Fibroblast of skin of scalp (primary cell): ENCODE results near the gene TMEM238L.

Source experiments
- DNase-seq: peaks from one replicate; pipeline ENCODE4 v3.0.0-alpha.2; 2013

TMEM238L gene

GRCh38 chr17:10804546-10804945, 647 bp upstream of the TMEM238L start:
- no peak for DNase-seq

- no peak for DNase-seq
Measured at GRCh38 chr17:10803350-10803749, 549 bp downstream of the TMEM238L start.

DNA sequence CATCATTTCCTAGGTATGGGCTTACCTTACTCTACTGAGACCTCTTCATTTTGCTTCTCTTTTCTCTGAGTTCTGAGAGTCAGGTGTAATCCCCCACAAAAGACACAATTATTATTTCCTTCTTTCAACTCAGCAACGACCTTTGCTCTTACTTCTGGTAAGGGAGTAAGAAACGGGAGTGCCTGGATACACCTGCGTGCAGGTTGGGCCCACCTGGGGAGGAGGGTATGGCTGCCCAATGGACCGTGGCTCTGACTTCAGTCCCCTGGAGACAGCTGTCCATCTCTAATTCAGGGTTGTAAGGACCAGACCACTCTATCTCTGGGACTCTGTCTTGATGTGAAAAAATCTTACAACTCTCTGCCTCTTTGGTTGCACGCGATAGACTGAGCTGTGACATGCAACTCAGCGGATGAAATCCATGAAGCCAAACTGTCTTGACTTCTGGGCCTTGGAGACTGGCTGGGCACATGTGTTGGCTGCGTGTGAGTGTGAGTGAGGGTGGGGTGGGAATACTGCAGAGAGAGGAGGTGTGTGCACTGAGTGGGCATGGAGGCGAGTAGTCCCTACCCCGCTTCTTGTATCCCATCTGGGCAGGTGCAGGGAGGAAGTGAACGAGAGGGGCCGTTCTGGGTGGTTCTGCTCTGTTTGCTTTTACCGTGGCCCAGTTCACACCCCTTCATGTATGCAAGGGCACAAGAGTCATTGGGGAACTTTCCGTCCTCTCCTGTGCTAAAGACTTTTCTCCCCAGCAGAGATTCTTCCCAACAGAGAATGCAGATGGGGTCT, 1.2 kb downstream of the TMEM238L start:
- DNase-seq: no peak

GRCh38 chr17:10799407-10799806, 4.5 kb downstream of the TMEM238L start:
- no peak for DNase-seq

DNA sequence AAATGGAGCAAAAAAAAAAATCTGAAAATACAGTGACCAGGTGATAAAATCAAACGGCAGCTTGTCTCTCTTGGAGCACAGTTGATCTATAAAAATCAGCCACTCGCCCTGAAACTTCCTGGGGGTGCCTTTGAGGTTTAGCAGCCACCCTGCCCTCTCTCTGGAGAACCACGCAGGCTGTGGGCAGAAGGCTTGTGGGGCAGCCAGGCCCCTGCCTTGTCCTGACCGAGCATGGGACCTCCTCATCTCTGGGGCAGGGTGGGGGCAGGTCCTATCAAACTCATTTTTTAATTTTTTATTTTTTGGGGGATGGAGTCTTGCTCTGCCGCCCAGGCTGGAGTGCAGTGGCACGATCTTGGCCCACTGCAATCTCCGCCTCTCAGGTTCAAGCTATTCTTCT, 5.0 kb downstream of the TMEM238L start:
- DNase-seq: no peak

DNA sequence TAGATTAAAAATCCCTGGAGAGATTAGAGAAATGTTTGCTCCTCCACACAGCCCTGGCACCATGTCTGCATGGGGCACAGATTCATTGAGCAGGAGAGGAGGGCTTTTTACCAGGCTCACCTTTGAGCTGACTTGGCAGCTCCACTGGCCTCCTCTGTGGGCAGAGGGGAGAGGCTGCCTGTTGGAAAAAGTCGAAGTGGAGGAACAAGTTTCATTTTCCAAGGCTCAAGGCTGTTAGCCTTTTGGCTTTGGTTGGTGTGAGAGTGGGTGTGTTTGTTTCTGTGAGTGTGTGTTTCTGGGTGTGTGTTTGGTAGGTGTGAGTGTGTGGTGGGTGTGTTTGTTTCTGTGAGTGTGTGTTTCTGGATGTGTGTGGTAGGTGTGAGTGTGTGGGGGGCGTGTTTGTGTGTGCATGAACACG, 5.6 kb downstream of the TMEM238L start:
- DNase-seq: no peak

DNA sequence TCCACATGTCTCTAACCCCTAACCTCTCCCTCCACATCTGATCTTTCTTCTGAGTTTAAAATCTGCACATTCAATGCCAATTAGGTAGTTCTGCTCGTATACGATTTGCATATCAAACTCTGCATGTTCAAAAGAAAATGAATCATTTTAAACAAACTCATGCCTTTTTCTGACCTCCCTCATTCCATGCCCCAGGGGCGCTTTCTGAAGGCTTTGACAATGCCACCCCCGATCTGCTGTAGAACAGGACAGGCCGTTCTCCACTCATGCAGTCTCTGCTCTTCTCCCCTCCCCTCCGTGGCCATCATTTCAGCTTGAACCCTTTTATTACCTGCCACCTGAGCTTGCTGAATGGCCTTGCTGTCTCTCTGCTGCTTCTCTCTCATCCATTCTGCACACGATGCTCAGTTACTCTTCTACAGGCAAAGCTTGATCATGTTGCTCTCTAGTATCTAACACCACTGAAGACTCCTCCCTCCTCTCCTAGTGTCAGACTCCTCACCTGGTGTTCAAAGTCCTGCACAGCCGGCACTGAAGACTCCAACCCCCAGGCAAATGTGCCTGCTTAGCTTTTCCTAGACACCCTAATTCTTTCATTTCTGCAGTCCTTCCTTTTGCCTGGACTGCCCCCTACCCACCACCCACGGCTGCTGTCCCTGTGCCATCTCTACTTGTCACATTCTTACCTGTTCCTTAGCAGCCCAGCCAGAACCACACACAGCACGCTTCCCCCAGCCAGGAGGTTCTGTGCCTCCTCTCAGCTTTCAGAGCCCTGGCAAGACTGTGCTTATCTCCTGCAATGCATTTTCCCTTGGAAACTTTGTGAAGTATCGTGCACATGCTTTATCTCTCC, 6.2 kb downstream of the TMEM238L start:
- DNase-seq: no peak

DNA sequence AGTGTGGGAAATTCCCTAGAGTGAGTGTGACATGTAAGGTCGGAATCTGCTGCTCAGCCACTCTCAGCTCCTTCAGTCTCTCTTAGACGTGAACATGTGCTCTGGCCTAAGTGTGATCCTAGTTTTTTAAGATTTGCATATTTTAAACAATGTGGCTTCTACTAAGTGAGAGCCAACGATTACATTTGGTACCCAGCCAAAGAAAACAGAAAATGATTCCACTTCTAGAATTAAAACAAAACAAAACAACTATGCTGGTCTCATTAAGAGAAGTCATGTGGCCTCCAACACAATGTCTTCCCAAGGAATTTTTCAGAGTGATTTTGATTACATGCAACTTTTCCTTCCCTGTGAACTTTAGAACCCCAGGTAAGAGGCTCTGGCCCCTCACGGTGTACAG, 10.1 kb downstream of the TMEM238L start:
- DNase-seq: no peak

DNA sequence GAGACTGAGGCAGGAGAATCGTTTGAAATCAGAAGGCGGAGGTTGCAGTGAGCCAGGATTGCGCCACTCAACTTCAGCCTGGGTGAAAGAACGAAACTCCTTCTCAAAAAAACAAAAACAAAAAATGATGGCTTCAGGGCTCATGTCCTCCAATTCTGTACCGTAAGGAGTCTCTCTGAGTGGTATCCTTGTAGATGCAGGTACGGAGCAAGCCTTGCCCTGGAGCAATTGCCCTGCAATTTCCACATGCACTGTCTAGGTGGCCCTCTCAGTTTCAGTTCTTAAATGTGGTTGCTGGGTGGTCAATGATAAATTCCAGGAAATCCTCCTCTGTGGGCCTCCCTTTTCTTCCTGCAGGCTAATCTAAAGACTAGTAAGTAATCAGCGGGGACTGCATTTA, 10.6 kb downstream of the TMEM238L start:
- DNase-seq: no peak

- DNase-seq: no peak
Measured at GRCh38 chr17:10792151-10792550, 11.7 kb downstream of the TMEM238L start.

DNA sequence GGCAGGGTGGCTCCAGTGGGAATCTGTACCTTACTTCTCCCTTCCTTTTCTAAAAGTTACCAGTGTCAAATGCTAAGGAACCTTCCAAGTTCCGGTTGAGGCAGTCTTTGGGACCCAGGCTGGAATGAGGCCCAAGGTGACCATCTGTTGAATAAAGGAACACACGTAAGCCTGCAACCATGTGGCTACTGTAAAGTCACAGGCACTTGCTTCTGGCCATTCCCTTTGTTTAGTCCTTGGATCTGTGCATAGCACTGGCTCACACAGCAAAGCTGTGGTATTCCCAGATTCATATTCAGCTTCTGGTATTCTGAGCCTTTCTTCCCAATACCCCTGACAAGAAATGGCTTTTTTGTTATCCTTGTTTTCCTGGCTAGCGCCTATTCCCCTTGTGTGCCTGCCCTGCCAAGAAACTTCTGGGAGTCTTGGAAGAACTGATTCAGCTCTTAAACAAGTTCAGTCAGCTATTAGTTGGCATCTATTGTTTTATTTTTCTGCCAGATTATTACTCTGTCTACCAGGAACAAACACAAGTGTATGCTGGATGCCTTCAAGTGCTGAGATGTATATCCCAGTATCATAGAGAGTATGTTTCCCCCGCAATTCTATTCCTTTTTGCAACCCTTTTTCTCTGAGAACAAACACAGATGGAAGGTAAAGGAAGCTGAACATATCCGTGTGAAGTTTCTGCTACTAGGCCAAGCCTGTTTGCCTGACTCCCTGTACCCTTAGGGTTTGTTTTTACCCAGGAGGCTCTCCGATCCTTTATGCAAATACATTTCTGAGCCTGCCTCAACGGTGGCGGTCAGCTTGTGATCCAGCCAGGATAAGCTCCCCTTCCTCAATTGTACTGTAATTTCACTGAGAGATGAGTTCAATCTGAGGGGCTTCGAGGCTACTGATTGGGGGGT, 13.2 kb downstream of the TMEM238L start:
- no peak for DNase-seq

DNA sequence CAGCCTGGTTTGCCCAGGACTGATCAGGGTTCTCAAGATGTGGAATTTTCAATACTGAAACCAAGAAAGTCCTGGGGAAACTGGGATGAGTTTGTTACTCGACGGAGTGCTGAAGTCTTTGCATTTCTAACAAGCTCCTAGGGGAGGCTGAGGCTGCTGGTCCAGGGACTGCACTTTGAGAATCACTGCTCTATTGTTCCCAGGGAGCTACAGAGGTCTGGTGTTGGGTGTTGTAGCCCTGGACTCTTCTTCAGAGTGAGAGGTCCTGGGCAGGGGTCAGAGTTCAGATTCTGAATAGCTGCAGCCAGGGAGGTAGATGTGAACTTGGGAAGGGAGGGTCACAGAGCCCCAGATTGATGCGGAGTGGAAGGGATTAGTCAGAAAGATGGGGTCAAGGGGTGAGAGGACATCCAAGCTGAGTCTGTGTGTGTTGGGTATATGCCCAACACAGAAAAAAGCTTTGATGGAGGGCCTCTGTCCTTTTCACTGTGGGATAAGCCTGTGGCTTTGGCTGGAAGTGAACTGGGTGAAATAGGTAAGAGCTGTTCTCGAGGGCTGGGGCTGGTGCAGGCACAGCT, 14.1 kb downstream of the TMEM238L start:
- no peak for DNase-seq

GRCh38 chr17:10787306-10788045, 16.4 kb downstream of the TMEM238L start:
- no peak for DNase-seq

GRCh38 chr17:10785295-10785694, 18.6 kb downstream of the TMEM238L start:
- DNase-seq: no peak

DNA sequence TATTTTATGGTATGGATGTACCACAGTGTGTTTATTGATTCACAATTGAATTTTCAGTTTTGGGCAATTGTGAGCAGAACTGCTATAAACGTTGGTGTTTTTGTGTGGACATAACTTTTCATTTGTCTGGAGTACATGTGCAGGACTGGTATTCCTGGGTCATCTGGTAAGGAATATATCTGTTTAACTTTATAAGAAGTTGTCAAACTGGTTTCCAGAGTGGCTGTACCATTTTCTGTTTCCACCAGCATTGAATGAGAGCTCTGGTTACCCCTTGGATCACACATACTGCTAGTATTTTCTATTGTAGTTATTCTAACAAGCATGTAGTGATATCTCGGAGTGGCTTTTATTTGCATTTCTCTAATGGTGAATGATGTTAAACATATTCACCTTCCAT, 24.3 kb downstream of the TMEM238L start:
- no peak for DNase-seq

- DNase-seq: no peak
Measured at GRCh38 chr17:10777890-10778289, 26.0 kb downstream of the TMEM238L start.

DNA sequence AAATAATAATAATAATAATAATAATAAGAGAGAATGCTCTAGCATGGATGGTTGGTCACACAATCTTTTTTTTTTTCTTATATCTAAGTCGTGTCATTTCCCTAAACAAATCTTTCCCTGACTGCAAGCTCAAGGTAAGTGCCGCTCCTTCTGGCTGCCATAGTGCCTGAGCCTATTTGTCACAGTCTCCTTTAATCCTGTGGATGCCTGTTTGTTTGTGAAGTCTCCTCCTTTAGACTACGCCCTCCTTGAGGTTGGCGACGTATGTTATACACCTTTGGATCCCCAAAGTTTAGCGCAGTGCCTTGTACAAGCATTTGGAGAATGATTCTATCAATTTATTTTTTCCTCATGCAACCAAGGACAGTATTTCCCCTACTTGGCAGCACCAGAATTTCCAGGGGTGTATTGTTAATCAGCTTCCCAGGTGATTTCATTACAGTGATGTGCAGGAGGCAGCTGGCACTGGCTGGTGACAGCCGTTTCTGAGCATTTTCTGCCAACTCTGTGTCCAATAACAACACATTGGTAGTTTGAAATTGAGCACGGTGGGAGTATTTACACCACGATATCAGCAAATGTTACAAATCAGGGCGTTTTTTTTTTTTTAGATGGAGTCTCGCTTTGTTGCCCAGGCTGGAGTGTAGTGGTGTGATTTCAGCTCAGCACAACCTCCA, 26.6 kb downstream of the TMEM238L start:
- no peak for DNase-seq

GRCh38 chr17:10776381-10776780, 27.5 kb downstream of the TMEM238L start:
- DNase-seq: no peak

DNA sequence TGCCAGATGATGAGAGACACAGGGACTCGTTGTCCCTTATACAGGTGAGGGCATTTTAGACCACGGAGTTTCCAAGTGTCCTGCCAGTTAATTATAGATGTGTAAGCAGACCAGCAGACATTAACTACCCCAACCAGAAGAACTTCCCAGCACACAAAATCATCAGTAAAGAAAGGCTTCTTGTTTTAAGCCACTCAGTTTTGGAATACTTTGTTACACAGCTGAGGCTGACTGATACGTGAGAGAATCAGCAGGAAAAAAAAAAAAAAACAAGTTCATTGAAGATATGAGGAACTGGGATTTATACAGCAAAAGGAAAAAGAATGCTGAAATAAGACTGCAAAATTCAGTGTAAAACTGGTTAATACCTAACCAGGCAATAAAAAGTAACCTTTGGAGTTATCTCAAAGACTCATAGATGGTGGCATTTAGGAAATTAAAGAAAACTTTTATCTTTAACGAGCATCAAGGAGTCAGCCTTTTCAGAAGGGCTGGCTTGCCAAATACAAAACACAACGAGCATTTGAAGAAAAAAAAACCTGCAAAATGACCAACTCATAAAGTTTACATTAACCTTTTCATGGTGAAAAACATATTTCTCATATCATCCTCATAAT, 28.1 kb downstream of the TMEM238L start:
- DNase-seq: no peak

DNA sequence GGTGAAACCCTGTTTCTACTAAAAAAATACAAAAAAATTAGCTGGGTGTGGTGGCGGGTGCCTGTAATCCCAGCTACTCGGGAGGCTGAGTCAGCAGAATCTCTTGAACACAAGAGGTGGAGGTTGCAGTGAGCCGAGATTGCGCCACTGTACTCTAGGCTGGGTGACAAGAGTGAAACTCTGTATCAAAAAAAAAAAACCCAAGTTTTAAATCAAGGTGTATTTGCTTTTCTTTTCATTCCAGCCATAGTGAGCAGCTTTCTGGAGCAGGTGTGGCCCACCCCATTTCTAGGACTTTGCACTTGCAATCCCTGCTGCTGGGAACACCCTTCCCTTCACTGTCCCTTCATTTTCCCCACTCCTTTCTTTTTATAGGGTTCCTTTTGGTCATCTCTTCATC, 28.8 kb downstream of the TMEM238L start:
- no peak for DNase-seq

- DNase-seq: no peak
Measured at GRCh38 chr17:10773391-10773790, 30.5 kb downstream of the TMEM238L start.
